ENCODE measurements around the gene SOBP. TPM values are rescaled to one million over a fixed set of nuclear protein-coding genes. Genes with fewer than 3 reads are reported as not detected.

The SOBP gene
- total and polyA plus RNA-seq, 2 donors (not counting 1 experiment from before 2014, with no cell fraction given) = 2.7 to 6.3 TPM

- DNase-seq (ENCODE audit: low read depth in 2 of 2) = no peak
- Histone ChIP-seq H4K20me1 (ENCODE audit: control insufficient read depth, extremely low read depth, insufficient read depth, low read length) (no peaks in the 10 kb centered on the region), H3K9me3 (ENCODE audit: control insufficient read depth, insufficient read depth, low read depth, low read length) (no peaks in the 10 kb centered on the region), H2AFZ (ENCODE audit: low read length) (no peak overlapping the region), H3K4me3 (replicated peaks in 1 of 4; ENCODE audit: control extremely low read depth in 1 of 4, insufficient read depth in 1 of 4, low read depth in 3 of 4, low read length in 4 of 4) (no peak overlapping the region), H3K4me2 (ENCODE audit: extremely low read depth, insufficient read depth, low read length) (no peak overlapping the region), H3K9ac (ENCODE audit: insufficient read depth, low read length) (no peak overlapping the region), H3K27me3 (ENCODE audit: control insufficient read depth, insufficient read depth, low read length) (no peaks in the 10 kb centered on the region), H3K27ac (ENCODE audit: insufficient read depth, low read length) (no peak overlapping the region), H3K79me2 (ENCODE audit: control insufficient read depth, insufficient read depth, low read length) (no peaks in the 10 kb centered on the region), H3K4me1 (ENCODE audit: control insufficient read depth, extremely low read depth, insufficient read depth, low read length) (no peaks in the 10 kb centered on the region), H3K36me3 (ENCODE audit: control insufficient read depth, insufficient read depth, low read length) (no peaks in the 10 kb centered on the region)
- no peak for TF ChIP-seq EZH2 (IDR thresholded peaks at IDR 0.05; ENCODE audit: low read length, missing control alignments)
- TF ChIP-seq, protein P1, sequence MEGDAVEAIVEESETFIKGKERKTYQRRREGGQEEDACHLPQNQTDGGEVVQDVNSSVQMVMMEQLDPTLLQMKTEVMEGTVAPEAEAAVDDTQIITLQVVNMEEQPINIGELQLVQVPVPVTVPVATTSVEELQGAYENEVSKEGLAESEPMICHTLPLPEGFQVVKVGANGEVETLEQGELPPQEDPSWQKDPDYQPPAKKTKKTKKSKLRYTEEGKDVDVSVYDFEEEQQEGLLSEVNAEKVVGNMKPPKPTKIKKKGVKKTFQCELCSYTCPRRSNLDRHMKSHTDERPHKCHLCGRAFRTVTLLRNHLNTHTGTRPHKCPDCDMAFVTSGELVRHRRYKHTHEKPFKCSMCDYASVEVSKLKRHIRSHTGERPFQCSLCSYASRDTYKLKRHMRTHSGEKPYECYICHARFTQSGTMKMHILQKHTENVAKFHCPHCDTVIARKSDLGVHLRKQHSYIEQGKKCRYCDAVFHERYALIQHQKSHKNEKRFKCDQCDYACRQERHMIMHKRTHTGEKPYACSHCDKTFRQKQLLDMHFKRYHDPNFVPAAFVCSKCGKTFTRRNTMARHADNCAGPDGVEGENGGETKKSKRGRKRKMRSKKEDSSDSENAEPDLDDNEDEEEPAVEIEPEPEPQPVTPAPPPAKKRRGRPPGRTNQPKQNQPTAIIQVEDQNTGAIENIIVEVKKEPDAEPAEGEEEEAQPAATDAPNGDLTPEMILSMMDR (conservative IDR thresholded peaks at IDR 0.05 in 1 of 2, IDR thresholded peaks at IDR 0.05 in 1 of 2; ENCODE audit: low read depth in 1 of 2, low read length in 2 of 2) = no peak
These were observed 92.2 kb downstream of the SOBP start for GRCh38 chr6:107582086-107582485.

DNA sequence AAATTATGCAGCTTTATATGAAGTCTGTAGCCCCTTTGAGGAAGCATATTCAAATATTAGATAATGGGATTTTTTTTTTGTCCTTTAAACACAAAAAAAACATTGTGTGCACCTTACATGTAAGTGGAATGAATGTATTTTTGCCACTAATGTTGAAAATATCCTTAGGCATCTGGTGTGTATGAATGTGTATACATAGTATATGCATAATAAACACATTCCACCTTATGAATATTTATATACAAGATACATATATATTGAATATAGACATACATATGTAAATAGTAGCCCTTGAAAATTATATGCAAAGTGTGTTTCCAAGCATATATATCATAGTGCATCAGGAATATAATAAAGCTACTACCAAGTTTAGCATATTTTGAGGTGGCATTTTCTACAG is 94.8 kb downstream of the SOBP start:
- TF ChIP-seq EZH2 (IDR thresholded peaks at IDR 0.05; ENCODE audit: low read length, missing control alignments) = no peak
- TF ChIP-seq, protein P1 (conservative IDR thresholded peaks at IDR 0.05 in 1 of 2, IDR thresholded peaks at IDR 0.05 in 1 of 2; ENCODE audit: low read depth in 1 of 2, low read length in 2 of 2) = no peak
- H3K9me3 ChIP-seq (ENCODE audit: control insufficient read depth, insufficient read depth, low read depth, low read length) = no peaks in the 10 kb centered on the region
- H3K27ac ChIP-seq (ENCODE audit: insufficient read depth, low read length) = no peak overlapping the region
- H3K4me3 ChIP-seq (replicated peaks in 1 of 4; ENCODE audit: control extremely low read depth in 1 of 4, insufficient read depth in 1 of 4, low read depth in 3 of 4, low read length in 4 of 4) = no peak overlapping the region
- DNase-seq (ENCODE audit: low read depth in 2 of 2) = no peak
- H2AFZ ChIP-seq (ENCODE audit: low read length) = no peak overlapping the region
- no peak overlapping the region for H3K4me2 ChIP-seq (ENCODE audit: extremely low read depth, insufficient read depth, low read length)
- no peak overlapping the region for H3K9ac ChIP-seq (ENCODE audit: insufficient read depth, low read length)
- H3K79me2 ChIP-seq (ENCODE audit: control insufficient read depth, insufficient read depth, low read length) = no peaks in the 10 kb centered on the region
- no peaks in the 10 kb centered on the region for H3K27me3 ChIP-seq (ENCODE audit: control insufficient read depth, insufficient read depth, low read length)
- H4K20me1 ChIP-seq (ENCODE audit: control insufficient read depth, extremely low read depth, insufficient read depth, low read length) = no peaks in the 10 kb centered on the region
- H3K4me1 ChIP-seq (ENCODE audit: control insufficient read depth, extremely low read depth, insufficient read depth, low read length) = no peaks in the 10 kb centered on the region
- no peaks in the 10 kb centered on the region for H3K36me3 ChIP-seq (ENCODE audit: control insufficient read depth, insufficient read depth, low read length)

GRCh38 chr6:107585815-107586435 is 96.0 kb downstream of the SOBP start:
- H4K20me1 ChIP-seq (ENCODE audit: control insufficient read depth, extremely low read depth, insufficient read depth, low read length) = no peaks in the 10 kb centered on the region
- no peaks in the 10 kb centered on the region for H3K79me2 ChIP-seq (ENCODE audit: control insufficient read depth, insufficient read depth, low read length)
- H3K9ac ChIP-seq (ENCODE audit: insufficient read depth, low read length) = no peak overlapping the region
- no peaks in the 10 kb centered on the region for H3K27me3 ChIP-seq (ENCODE audit: control insufficient read depth, insufficient read depth, low read length)
- no peaks in the 10 kb centered on the region for H3K9me3 ChIP-seq (ENCODE audit: control insufficient read depth, insufficient read depth, low read depth, low read length)
- H3K36me3 ChIP-seq (ENCODE audit: control insufficient read depth, insufficient read depth, low read length) = no peaks in the 10 kb centered on the region
- H3K4me3 ChIP-seq (replicated peaks in 1 of 4; ENCODE audit: control extremely low read depth in 1 of 4, insufficient read depth in 1 of 4, low read depth in 3 of 4, low read length in 4 of 4) = no peak overlapping the region
- no peaks in the 10 kb centered on the region for H3K4me1 ChIP-seq (ENCODE audit: control insufficient read depth, extremely low read depth, insufficient read depth, low read length)
- no peak overlapping the region for H2AFZ ChIP-seq (ENCODE audit: low read length)
- no peak overlapping the region for H3K4me2 ChIP-seq (ENCODE audit: extremely low read depth, insufficient read depth, low read length)
- no peak for DNase-seq (ENCODE audit: low read depth in 2 of 2)
- no peak overlapping the region for H3K27ac ChIP-seq (ENCODE audit: insufficient read depth, low read length)
- TF ChIP-seq, protein P1 (conservative IDR thresholded peaks at IDR 0.05 in 1 of 2, IDR thresholded peaks at IDR 0.05 in 1 of 2; ENCODE audit: low read depth in 1 of 2, low read length in 2 of 2) = no peak
- no peak for TF ChIP-seq EZH2 (IDR thresholded peaks at IDR 0.05; ENCODE audit: low read length, missing control alignments)
